Coronary artery (tissue), 2 donors: ENCODE measurements around the gene RALGPS1.

Experiments used
- DNase-seq: peaks from one replicate; pipeline ENCODE4 v3.0.0-alpha.2; 2017; ENCODE audit warnings: low spot score
- H3K27ac ChIP-seq, 2 donors: fragments of 200-600 bp; sonication (generic); one replicate each; pipeline ENCODE4 v1.5.1; 2016 to 2019
- H3K4me3 ChIP-seq: fragments of 200-600 bp; sonication (generic); 2 replicates; pipeline ENCODE4 v1.5.1; 2016; ENCODE audit warnings: mild to moderate bottlenecking, moderate library complexity
- TF ChIP-seq, protein P1 (sequence below): fragments of 200-600 bp; sonication (generic); IDR thresholded peaks from one replicate; pipeline ENCODE4 v1.5.1; 2019; ENCODE audit warnings: antibody characterized with exemption

Gene RALGPS1

DNA sequence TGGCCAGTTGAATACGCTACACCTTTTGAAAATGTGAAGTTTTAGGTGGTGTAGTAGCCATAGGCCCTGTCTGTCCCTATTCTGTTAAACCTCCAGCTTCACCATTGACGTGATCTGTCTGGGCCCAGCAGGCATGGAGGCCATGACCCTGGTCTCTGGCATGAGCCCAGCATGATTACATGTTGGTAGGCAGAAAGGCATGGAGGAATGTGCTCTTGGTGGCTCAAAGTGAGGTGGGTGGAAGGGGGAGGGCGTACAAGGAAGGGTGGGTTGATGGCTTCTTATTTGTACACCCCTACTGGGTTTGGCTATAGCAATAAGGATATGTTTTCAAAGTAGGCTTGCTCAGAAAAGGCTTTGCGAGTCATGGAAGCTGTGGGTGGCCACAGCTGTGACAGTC, 23.7 kb downstream of the RALGPS1 start:
- no peak overlapping the region for H3K4me3 ChIP-seq
- TF ChIP-seq, protein P1, sequence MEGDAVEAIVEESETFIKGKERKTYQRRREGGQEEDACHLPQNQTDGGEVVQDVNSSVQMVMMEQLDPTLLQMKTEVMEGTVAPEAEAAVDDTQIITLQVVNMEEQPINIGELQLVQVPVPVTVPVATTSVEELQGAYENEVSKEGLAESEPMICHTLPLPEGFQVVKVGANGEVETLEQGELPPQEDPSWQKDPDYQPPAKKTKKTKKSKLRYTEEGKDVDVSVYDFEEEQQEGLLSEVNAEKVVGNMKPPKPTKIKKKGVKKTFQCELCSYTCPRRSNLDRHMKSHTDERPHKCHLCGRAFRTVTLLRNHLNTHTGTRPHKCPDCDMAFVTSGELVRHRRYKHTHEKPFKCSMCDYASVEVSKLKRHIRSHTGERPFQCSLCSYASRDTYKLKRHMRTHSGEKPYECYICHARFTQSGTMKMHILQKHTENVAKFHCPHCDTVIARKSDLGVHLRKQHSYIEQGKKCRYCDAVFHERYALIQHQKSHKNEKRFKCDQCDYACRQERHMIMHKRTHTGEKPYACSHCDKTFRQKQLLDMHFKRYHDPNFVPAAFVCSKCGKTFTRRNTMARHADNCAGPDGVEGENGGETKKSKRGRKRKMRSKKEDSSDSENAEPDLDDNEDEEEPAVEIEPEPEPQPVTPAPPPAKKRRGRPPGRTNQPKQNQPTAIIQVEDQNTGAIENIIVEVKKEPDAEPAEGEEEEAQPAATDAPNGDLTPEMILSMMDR = no peak
- H3K27ac ChIP-seq = no peak overlapping the region
- no peak for DNase-seq

DNA sequence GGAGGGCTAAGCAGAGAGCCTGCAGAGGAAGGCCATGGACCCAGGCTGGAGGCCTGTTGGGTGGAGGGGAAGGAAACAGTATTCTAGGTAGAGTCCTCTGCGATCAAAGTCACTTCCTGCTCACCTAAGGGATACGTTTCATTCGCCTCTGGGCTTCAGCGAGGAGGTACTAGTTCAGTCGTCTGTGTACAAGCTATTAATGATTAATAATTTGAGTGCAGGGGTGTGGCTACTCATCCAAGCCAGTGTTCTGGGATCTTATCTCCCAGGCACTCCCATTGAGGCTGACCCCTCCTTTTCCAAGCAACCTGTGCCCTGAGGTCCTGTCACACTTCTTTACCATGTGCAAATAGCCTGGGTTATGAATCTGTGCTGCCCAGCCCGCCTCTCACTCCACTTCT, 25.2 kb downstream of the RALGPS1 start:
- Histone ChIP-seq H3K27ac (no peak overlapping the region), H3K4me3 (no peak overlapping the region)
- DNase-seq = no peak
- TF ChIP-seq, protein P1 = no peak

DNA sequence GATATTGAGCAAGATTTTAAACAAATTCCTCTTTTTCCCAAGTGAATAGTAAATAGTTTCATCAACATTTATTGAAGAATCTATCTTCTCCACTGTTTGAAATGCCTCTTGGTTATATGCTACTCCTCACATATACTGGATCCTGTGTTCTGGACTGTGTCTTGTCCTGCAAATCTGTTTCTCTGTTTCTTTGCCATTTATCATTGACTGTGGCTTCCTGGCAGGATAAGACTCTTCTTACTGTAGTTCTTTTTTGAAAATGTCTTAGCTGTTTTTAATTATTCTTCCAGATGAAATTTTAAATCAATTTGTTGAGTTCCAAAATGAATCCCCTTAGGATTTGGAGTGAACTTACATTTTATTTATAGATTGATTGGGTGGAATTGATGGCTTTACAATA, 27.8 kb downstream of the RALGPS1 start:
- DNase-seq = no peak
- H3K4me3 ChIP-seq = no peak overlapping the region
- H3K27ac ChIP-seq = no peak overlapping the region
- TF ChIP-seq, protein P1 = no peak

DNA sequence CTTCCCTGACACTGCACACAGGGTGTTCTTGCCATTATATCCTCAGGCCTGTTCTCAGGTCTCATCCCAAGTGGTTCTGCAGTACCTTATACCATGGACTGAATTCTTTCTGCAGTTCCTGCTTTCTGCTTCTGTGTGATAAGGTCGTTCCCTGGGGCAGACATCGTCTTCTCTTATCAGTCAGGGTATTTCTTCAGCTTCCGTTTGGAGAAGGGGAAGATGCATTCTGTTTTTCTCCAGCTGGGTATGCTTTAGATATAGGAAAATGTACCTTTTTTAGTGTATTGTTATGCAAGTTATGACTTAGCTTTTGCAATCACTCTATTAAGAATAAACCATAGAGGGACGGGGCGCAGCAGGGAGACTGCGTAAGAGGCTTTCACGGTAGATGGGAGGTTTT, 31.1 kb downstream of the RALGPS1 start:
- no peak overlapping the region for H3K4me3 ChIP-seq
- TF ChIP-seq, protein P1 = no peak
- no peak for DNase-seq
- H3K27ac ChIP-seq = no peak overlapping the region

DNA sequence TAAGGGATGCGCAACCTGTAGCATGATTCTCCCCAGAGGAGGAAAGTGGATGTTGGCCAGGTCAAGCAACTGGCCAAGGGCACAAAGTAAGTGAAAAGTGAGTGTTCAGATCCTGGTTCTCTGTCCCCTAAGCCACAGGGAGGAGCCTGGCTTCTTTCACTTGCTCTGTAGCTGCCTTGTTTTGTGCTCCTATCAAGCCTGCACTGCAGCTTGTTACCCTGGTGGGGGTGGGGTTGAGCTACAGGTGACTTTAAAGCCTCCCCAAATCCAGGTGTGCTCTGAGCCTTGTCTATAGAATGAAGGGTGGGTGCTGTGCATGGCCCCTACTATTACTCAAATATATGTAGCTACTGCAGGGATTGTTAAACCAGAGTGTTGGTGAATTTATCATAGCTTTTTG, 32.9 kb downstream of the RALGPS1 start:
- DNase-seq = no peak
- Histone ChIP-seq H3K27ac (no peak overlapping the region), H3K4me3 (no peak overlapping the region)
- TF ChIP-seq, protein P1 = no peak

DNA sequence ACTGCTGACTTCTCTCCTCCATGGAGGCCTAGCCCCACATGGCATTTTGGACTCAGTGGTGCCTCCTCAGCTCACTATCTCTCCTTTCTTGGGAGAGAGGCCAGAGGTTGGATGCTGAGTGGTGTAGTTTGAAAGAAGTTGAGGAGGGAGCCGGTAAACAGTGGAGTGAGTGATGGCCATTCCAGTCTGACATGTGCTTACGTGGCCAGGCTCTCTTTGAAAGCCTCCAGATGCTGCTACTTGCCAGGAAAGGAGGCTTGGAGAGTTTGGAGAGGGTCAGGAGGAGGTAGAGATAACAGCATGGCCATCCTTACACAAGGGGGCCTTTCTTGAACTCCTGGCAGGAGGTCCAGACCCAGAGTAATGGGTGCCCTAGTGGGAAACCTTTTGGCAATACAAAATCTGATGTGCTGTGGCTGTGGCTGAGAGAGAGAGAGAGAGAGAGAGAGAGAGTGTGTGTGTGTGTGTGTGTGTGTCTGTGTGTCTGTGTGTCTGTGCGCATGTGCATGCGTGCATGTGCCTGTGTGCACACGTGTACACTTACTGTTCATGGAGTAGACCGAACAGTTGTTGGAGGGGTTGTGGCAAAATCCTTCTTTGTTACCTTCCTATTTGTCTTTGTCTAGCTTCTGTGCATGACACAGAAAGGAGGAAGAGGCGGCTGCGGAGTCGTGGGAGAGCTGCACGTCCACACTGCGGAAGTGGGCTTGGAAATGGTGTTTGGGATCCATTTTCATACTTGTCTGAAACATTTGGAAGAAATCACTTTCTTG, 37.8 kb downstream of the RALGPS1 start:
- Histone ChIP-seq H3K4me3 (no peak overlapping the region), H3K27ac (no peak overlapping the region)
- DNase-seq = no peak
- TF ChIP-seq, protein P1 = no peak
